Measurements from ENCODE around the gene DPF3.

DNA sequence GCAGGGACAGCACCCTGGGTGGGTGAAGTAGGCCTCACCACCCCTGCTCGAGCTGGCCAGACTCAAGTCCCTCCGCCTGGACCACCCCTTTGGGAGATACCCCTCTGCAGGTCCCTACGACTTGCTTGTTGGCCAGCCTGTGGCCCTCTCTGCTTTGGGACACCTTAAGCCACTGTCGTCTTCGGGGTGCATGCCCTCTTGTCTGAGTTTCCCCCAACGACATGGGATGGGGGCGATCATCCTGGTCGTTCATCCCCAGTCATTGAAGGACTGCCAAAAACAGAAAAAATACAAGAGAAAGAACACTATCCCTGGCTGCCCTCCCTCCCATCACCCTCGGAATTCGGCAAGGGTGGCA, 151.1 kb downstream of the DPF3 start:
- TF ChIP-seq POLR2A (IDR thresholded peaks at IDR 0.05): no peak
- TF ChIP-seq, protein P1, sequence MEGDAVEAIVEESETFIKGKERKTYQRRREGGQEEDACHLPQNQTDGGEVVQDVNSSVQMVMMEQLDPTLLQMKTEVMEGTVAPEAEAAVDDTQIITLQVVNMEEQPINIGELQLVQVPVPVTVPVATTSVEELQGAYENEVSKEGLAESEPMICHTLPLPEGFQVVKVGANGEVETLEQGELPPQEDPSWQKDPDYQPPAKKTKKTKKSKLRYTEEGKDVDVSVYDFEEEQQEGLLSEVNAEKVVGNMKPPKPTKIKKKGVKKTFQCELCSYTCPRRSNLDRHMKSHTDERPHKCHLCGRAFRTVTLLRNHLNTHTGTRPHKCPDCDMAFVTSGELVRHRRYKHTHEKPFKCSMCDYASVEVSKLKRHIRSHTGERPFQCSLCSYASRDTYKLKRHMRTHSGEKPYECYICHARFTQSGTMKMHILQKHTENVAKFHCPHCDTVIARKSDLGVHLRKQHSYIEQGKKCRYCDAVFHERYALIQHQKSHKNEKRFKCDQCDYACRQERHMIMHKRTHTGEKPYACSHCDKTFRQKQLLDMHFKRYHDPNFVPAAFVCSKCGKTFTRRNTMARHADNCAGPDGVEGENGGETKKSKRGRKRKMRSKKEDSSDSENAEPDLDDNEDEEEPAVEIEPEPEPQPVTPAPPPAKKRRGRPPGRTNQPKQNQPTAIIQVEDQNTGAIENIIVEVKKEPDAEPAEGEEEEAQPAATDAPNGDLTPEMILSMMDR (IDR thresholded peaks at IDR 0.05): no peak

Data from adrenal gland (tissue), 5 donors.